Activated CD4-positive, alpha-beta T cell treated with anti-CD3 and anti-CD28 coated beads for 48 hours (primary cell): ENCODE data around the gene GDI2.
A peak's percentile ranks its signal among the peaks of the same experiment; 100 is the strongest.
"Not testable (repeated sequence)": the region's sequence is repeated elsewhere in the genome, so short reads cannot be mapped to it uniquely, and the experiment has no call there.

ENCODE experiments used
- DNase-seq: peaks from one replicate; pipeline ENCODE4 v3.0.0-alpha.2; 2020

The GDI2 gene

DNA sequence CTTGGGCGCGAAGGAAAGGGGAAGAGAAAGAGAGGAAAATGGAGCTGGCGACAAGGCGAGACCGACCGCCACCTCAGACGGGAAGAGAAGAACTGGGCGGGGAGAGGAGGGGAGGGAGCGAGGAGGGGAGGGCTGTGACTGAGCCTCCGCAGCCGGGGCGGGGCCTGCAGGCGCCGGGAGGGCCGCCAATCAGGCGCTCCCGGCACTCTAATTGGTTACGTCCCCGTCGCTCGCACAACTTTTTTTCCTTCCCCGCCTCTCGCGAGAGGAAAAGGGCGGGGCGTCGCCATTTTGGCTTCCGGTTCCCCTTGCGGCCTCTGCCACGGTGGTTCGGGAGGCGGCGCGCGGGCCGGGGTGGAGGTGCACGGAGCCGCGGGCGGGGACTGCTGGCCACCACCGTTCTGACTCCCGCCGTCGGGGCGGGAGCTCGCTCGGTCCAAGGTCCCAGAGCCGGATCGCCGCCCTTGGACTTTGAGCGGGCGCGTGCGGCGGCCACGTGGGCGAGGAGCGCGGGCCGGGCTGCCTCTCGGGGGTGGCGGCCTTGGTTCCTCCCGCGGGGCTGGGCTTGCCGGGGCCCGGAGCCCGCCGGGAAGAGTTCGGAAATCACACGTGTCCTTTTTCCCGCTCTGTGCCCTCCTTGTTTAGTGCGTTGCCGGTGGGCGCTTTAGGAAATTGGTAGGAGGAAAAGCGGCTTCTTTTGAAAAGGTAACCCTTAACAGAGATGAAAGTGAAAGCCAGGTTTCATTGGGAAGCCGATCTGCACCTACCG lies at the start of gene GDI2:
GDI2 (minus strand) TSS at position 94 of the 769 bp plus-strand sequence. CDS start 176 bp downstream, outside the sequence.
- peak; percentile 98 for DNase-seq

- DNase-seq: no peak
These were observed 49.2 kb upstream of the GDI2 start for GRCh38 chr10:5862360-5862961.

- no peak for DNase-seq
These were observed 46.8 kb upstream of the GDI2 start for GRCh38 chr10:5860066-5860465.

GRCh38 chr10:5858811-5859210 lies 45.6 kb upstream of the GDI2 start:
- DNase-seq: no peak

DNA sequence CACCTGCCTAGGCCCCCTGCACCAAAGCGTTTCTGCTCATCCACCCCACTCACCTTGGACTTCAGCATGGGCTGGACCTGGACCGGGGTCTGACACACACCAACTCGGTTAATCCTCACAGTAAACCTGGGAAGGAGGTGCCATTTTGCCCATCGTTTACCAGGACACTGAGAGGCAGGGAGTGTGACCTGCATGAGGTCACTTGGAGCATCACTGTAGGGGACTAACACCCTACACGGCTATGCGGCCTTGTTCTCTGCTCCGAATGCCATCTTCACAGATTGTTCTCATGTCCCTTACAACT lies 43.4 kb upstream of the GDI2 start:
- DNase-seq: no peak

- DNase-seq: no peak
These were observed 42.9 kb upstream of the GDI2 start for GRCh38 chr10:5855979-5856700.

GRCh38 chr10:5854131-5854475 lies 40.9 kb upstream of the GDI2 start:
- no peak for DNase-seq

DNA sequence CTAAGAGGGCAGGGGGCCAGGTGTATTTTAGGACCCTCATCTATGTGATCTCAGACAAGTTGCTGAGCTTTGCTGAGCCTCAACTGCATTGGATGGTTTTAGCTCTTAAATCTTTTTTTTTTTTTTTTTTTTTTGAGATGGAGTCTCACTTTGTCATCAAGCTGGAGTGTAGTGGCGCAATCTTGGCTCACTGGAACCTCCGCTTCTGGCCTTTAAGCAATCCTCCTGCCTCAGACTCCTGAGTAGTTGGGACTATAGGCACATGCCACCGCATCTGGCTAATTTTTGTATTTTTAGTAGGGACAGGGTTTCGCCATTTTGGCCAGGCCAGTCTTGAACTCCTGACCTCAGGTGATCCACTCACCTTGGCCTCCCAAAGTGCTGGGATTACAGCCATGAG lies 33.4 kb upstream of the GDI2 start:
- not testable (repeated sequence) for DNase-seq

- no peak for DNase-seq
These were observed 31.3 kb upstream of the GDI2 start for GRCh38 chr10:5844345-5845055.

- no peak for DNase-seq
These were observed 30.6 kb upstream of the GDI2 start for GRCh38 chr10:5843686-5844344.

DNA sequence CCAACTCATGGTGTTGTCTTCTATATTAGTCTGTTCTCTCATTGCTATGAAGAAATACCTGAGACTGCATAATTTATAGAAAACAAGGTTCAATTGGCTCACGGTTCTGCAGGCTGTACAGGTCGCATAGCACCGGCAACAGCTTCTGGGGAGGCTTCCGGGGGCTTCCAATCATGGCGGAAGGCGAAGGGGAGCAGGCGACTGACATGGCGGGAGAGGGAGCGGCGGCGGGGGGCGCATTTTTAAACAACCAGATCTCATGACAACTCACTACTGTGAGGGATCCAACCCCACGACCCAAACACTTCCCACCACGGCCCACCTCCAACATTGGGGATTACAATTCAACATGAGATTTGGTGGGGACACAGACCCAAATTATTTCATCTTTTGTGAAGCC lies 28.7 kb upstream of the GDI2 start:
- DNase-seq: no peak

DNA sequence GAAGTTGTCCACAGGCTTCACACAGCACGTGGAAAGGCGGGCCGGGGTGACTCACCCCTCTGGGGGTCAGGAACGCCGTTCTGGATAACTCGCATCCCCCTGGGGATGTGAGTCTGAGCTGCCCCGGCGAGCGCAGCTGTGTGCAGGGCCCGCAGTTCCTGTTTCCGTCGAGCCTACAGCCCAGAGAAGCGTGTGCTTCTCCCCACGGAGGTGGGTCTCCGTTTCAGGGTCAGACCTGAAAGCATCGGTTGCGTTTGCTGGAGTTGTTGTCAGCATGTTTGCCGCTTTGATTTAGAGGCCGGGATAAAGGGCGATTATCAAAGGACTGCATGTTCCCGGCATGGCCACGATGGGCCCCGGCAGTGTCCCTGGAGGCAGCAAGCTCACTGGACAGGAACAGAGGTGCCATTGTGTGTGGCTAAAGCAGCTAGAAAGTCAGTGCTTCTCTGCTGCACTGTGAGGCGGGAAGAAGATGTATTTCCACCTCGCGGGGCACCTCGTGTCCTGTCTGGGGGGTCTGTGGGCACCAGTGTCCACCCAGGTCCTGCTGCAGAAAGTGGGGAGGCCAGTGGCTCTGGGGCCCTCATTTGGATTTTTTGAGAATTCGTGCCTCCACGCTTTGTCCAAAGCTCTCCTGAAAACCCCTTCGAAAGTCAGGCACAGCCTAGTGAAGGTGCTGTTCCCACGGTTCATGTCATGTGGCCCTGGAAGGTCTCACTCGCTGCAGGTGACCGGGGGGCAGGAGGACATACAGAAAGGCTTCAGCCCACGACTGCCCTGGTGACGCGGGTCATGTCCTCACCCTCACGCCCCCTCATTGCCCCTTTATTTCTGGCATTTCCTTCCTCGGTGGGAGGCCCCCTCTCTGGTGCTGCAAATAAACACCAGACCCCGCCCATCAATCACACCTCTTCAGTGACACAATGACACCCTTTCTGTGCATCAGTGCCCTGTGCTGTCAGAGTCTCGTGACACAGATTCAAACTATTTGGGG lies 27.4 kb upstream of the GDI2 start:
- DNase-seq: no peak

- not testable (repeated sequence) for DNase-seq
These were observed 22.9 kb upstream of the GDI2 start for GRCh38 chr10:5836181-5836580.

DNA sequence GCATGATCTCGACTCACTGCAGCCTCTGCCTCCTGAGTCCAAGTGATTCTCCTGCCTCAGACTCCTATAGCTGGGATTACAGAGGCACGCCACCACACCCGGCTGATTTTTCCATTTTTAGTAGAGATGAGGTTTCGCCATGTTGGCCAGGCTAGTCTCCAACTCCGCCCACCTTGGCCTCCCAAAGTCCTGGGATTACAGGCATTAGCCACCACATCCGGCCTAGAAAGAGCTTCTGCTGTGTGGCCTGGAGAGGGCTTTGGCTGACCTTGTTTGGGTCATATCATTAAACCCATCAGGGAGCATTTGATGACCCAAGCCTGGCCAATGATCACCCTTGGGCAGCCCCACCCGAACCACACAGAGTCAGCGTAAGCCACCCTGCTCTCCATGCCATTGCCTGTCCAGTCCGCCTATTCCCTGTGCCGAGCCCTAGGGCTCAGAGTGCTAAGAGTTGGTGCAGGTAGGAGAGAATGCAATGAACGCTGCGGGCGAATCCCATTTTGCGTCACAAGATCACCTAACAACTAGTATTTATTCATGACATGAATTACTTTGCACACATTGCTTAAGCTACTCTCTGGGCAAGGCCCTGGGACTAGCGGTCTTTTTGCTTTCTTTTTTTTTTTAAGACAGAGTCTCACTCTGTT lies 22.3 kb upstream of the GDI2 start:
- DNase-seq: no peak

- no peak for DNase-seq
These were observed 20.6 kb upstream of the GDI2 start for GRCh38 chr10:5833814-5834213.

DNA sequence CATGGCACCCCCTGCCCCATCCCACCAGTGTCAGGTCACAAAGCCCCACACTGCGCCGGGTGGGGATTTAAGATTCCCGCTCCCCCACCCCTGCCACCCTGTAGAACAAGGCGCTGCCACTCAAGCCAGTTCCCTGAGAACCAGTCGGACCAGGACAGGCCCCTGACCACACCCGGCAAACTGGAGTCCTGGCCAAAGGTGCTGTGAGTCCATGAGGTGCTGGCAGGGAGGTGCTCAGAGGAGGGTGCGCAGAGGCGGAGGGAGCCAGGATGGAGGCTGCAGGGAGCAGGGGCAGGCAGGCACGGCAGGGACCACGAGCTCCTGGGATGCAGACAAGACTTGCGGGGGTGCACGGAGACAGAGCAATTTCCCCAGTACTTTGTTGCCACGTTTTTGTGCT lies 19.7 kb upstream of the GDI2 start:
- DNase-seq: no peak

- DNase-seq: no peak
These were observed 18.2 kb upstream of the GDI2 start for GRCh38 chr10:5831446-5831782.

DNA sequence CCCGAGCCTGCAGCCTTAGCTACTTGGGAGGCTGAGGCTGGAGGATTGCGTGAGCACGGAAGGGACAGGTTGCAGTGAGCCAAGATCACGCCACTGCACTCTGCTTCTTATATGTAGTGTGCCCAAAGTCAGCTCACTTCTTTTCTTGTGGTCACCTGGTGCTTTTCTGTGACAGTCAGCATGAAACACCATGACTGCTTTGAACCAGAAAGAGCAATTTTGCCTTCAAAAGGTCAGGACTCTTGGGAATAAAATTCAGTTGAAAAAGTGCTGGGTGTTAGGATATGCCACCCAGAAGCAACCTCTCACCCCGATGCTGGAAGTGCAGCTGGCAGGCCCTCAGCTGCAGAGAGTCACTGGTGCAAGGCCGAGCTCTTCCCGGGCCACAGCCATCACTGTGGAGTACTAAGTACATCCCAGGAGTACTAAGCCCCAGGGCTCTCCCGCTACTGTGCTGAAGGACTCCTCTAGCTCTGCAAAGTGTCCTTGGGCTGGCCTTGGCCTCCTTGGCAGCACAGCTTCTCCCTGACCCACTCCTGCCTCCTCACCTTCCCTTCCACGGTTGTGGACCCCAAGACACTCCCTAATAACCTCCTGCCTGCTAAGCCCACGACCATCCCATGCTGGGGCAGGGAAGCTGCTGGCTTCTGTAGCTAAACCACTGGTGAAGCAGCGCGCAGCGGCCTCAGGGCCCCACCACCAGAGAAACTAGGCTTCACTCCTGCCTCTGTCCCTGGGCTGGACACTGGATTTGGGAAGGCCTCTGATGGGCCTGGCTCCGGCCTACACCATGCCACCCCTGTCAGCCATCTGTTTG lies 17.6 kb upstream of the GDI2 start:
- DNase-seq: no peak

DNA sequence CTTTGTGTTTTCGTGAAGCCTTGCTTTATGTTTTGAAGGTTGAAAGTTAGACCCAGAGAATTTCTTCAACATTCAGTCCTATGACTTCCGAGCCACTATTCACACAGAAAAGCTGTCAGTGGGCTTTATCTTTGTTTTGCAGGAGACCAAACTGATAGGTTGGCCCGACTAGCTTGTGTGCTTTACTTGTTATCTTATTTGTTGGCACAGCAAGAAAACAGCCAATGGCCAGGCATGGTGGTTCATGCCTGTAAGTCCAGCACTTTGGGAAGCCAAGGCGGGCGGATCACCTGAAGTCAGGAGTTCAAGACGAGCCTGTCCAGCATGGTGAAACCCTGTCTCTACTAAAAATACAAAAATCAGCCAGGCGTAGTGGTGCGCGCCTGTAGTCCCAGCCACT lies 16.0 kb upstream of the GDI2 start:
- no peak for DNase-seq

- no peak for DNase-seq
These were observed 15.5 kb upstream of the GDI2 start for GRCh38 chr10:5828725-5829124.

GRCh38 chr10:5827841-5828240 lies 14.6 kb upstream of the GDI2 start:
- DNase-seq: no peak
